Activated CD4-positive, alpha-beta memory T cell treated with anti-CD3 and anti-CD28 coated beads, Interleukin-2, amount 10 ng/mL, durations not matched to agents 7 days and 5 days (primary cell): ENCODE results near the gene MRAP. TPM values are rescaled to one million over a fixed set of nuclear protein-coding genes. Genes with fewer than 3 reads are reported as not detected.

Source experiments
- CTCF ChIA-PET: fragments of 350-600 bp; sonication (Branson Sonifier 250); formaldehyde crosslinking; loops from one replicate; lab custom pipeline; 2021; ENCODE audit warnings: antibody characterized with exemption, inconsistent platforms; lab: Charles Lee
- POLR2A ChIA-PET: fragments of 350-600 bp; sonication (Branson Sonifier 250); formaldehyde crosslinking; loops from one replicate; lab custom pipeline; 2021; ENCODE audit warnings: antibody characterized with exemption; lab: Charles Lee
- DNase-seq: peaks from one replicate; pipeline ENCODE4 v3.0.0-alpha.2; 2020
- H3K27ac Mint-ChIP-seq: one replicate; pipeline ENCODE4 v1.8.0; 2021; ENCODE audit warnings: mild to moderate bottlenecking, mixed read lengths
- H3K27me3 Mint-ChIP-seq: one replicate; pipeline ENCODE4 v1.8.0; 2021; ENCODE audit warnings: mixed read lengths
- H3K36me3 Mint-ChIP-seq: one replicate; pipeline ENCODE4 v1.8.0; 2021; ENCODE audit warnings: low read depth, mixed read lengths
- H3K4me1 Mint-ChIP-seq: one replicate; pipeline ENCODE4 v1.8.0; 2021; ENCODE audit warnings: mixed read lengths
- H3K4me3 Mint-ChIP-seq: one replicate; pipeline ENCODE4 v1.8.0; 2021; ENCODE audit warnings: mild to moderate bottlenecking, mixed read lengths
- H3K9me3 Mint-ChIP-seq: one replicate; pipeline ENCODE4 v1.8.0; 2021; ENCODE audit warnings: mixed read lengths
- total RNA-seq, 2 experiments: library from RNA; stranded (reverse); gene quantifications; one replicate each; pipeline ENCODE4 v1.2.3, GENCODE V29; 2021

The MRAP gene
- total RNA-seq, 2 experiments from 2014 or later = not detected

- Mint-ChIP-seq H3K36me3 (peaks cover 14% of the 10 kb centered on the region), H3K27me3 (no peaks in the 10 kb centered on the region), H3K9me3 (no peaks in the 10 kb centered on the region), H3K4me1 (peaks cover 34% of the 10 kb centered on the region), H3K4me3 (no peak overlapping the region), H3K27ac (no peak overlapping the region)
- no peak for DNase-seq
- POLR2A ChIA-PET = no interaction called here
- CTCF ChIA-PET = interaction anchor here (1.9 kb wide), 1 partner anchor 324 kb away, joined by 13 read pairs; no protein-coding TSS in a partner anchor
Observed at GRCh38 chr21:32276671-32277070, 22.0 kb upstream of the MRAP start.

- peak overlapping the region; percentile 100 for H3K4me3 Mint-ChIP-seq
- POLR2A ChIA-PET = interaction anchor here (1.8 kb wide), 1 partner anchor 114 kb away, joined by 8 read pairs; the partner anchor contains the start of gene URB1
- peaks cover 36% of the 10 kb centered on the region for H3K4me1 Mint-ChIP-seq
- H3K27ac Mint-ChIP-seq = peak overlapping the region; percentile 55
- DNase-seq = no peak
- peaks cover 10% of the 10 kb centered on the region for H3K36me3 Mint-ChIP-seq
- no peaks in the 10 kb centered on the region for H3K27me3 Mint-ChIP-seq
- no peaks in the 10 kb centered on the region for H3K9me3 Mint-ChIP-seq
- CTCF ChIA-PET = no interaction called here
Observed at GRCh38 chr21:32278103-32278502, 20.6 kb upstream of the MRAP start.

DNA sequence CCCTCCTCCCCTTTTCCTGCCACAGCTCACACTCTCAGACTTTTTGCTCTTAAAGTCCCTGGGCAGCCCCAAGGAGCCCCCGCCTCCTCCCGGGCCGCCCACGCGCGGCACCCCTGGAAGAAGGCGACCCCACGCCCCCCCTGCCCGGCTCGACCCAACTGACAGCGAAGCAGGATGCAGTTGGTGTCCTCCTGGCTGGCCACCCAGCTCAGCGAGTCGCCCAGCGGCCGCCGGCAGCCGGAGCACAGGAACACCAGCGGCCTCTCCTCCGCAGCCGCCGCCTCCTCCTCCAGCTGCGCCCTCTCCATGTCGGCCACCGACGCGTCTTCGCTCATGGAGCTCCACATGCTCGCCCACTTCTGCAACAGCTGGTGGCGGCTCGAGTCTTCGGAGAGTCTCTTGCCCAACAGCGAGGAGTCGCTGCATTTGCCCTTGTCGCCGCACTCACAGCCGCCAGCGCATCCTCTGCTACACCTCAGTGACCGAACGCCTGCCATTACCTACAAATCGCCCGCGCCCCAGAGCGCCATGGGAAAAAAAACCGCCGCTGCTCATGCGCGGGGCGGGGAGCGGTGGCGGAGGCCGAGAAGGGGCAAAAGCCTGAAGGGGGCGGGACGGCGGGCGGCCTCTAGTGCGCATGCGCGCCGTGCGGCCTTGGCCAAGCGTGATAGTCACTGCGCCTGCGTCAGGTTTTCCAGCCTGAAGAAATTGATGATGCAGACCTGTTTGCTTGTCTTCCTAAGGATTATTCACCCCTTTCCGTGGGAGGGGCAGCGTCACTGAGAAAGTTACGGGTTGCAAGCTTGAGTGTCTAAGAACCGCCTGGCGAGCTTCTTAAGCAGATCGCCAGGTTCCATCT, 19.9 kb upstream of the MRAP start, which contains the start of gene MIS18A:
Gene MIS18A, minus strand, starts transcription at position 532 of the 859 bp plus-strand sequence. Its CDS starts 35 bp downstream, at position 497.
- no peaks in the 10 kb centered on the region for H3K9me3 Mint-ChIP-seq
- H3K4me1 Mint-ChIP-seq = peaks cover 36% of the 10 kb centered on the region
- H3K36me3 Mint-ChIP-seq = peaks cover 10% of the 10 kb centered on the region
- peak; percentile 97 for DNase-seq
- peak within 1 kb of the TSS; percentile 100 for H3K4me3 Mint-ChIP-seq
- no peaks in the 10 kb centered on the region for H3K27me3 Mint-ChIP-seq
- H3K27ac Mint-ChIP-seq = peak within 1 kb of the TSS; percentile 85
- ChIA-PET POLR2A (interaction anchor here (1.0 to 1.8 kb wide), 3 partner anchors 38 to 619 kb away, joined by 3 to 8 read pairs (median 3); partner anchors contain the start of gene URB1), CTCF (interaction anchor here (0.6 to 1.4 kb wide), 3 partner anchors 21 to 1361 kb away, joined by 3 to 6 read pairs (median 4); no protein-coding TSS in a partner anchor)

GRCh38 chr21:32279377-32279680, 19.3 kb upstream of the MRAP start:
- POLR2A ChIA-PET = interaction anchor here (1.0 to 1.8 kb wide), 3 partner anchors 38 to 619 kb away, joined by 3 to 8 read pairs (median 3); partner anchors contain the start of gene URB1
- H3K4me1 Mint-ChIP-seq = peaks cover 36% of the 10 kb centered on the region
- CTCF ChIA-PET = interaction anchor here (0.6 to 1.4 kb wide), 3 partner anchors 21 to 1361 kb away, joined by 3 to 6 read pairs (median 4); no protein-coding TSS in a partner anchor
- no peaks in the 10 kb centered on the region for H3K27me3 Mint-ChIP-seq
- peaks cover 10% of the 10 kb centered on the region for H3K36me3 Mint-ChIP-seq
- peak overlapping the region; percentile 100 for H3K4me3 Mint-ChIP-seq
- no peak for DNase-seq
- H3K9me3 Mint-ChIP-seq = no peaks in the 10 kb centered on the region
- peak overlapping the region; percentile 85 for H3K27ac Mint-ChIP-seq

- Mint-ChIP-seq H3K27ac (no peak overlapping the region), H3K36me3 (peaks cover 5% of the 10 kb centered on the region), H3K9me3 (no peaks in the 10 kb centered on the region), H3K4me1 (peaks cover 31% of the 10 kb centered on the region), H3K27me3 (no peaks in the 10 kb centered on the region), H3K4me3 (no peak overlapping the region)
- no peak for DNase-seq
- POLR2A ChIA-PET = no interaction called here
- CTCF ChIA-PET = no interaction called here
Observed at GRCh38 chr21:32281531-32281930, 17.1 kb upstream of the MRAP start.

DNA sequence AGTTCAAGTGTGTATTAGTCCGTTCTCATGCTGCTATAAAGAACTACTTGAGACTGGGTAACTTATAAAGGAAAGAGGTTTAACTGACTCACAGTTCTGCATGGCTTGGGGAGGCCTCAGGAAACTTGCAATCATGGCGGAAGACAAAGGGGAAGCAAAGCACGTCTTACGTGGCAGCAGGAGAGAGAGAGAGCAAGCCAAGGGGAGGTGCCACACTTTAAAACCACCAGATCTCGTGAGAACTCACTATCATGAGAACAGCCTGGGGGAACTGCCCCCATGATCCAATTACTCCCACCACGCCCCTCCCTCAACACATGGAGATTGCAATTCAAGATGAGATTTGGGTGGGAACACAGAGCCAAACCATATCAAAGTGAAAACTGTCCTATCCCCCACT, 15.7 kb upstream of the MRAP start:
- POLR2A ChIA-PET = no interaction called here
- DNase-seq = no peak
- H3K4me1 Mint-ChIP-seq = peaks cover 26% of the 10 kb centered on the region
- no peaks in the 10 kb centered on the region for H3K9me3 Mint-ChIP-seq
- H3K27ac Mint-ChIP-seq = no peak overlapping the region
- H3K4me3 Mint-ChIP-seq = no peak overlapping the region
- CTCF ChIA-PET = no interaction called here
- H3K36me3 Mint-ChIP-seq = peaks cover 5% of the 10 kb centered on the region
- no peaks in the 10 kb centered on the region for H3K27me3 Mint-ChIP-seq

DNA sequence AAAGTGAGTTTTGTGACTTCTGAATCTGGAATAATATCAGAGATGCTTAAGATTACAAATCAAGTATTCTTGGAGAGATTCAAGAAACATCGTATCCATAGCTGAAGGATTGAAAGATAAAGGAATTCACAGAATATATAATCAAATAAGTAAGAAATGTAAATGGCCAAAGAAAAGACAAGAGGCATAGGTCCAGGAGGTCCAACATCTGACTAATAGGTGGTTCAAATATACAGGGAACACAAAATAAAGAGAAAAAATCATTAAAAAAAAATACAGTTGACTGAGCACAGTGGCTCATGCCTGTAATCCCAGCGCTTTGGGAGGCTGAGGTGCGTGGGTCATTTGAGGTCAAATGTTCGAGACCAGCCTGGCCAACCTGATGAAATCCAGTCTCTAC, 13.2 kb upstream of the MRAP start:
- no peak overlapping the region for H3K4me3 Mint-ChIP-seq
- CTCF ChIA-PET = no interaction called here
- peaks cover 6% of the 10 kb centered on the region for H3K4me1 Mint-ChIP-seq
- H3K27ac Mint-ChIP-seq = no peak overlapping the region
- POLR2A ChIA-PET = no interaction called here
- H3K9me3 Mint-ChIP-seq = no peaks in the 10 kb centered on the region
- H3K27me3 Mint-ChIP-seq = no peaks in the 10 kb centered on the region
- no peak for DNase-seq
- no peaks in the 10 kb centered on the region for H3K36me3 Mint-ChIP-seq

DNA sequence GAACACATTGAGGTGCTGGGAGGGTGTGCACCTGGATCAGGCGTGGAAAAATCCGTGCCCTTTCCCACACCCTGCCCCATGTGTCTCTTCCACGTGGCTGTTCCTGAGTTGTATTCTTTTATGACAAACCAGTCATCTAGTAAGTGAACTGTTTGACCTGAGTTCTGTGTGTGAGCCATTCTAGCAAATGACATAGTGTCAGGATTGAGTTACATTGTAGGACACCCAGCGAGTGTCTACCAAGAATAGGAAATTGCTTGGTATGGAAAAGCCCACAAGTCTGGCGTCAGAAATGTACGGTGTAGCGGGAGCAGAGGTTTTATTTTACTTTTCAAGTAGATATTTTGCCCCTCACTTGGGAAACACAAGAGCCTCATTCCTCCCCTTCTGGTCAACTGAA, 1.2 kb upstream of the MRAP start:
- no peaks in the 10 kb centered on the region for H3K4me1 Mint-ChIP-seq
- no peak overlapping the region for H3K4me3 Mint-ChIP-seq
- no peaks in the 10 kb centered on the region for H3K9me3 Mint-ChIP-seq
- H3K27me3 Mint-ChIP-seq = no peaks in the 10 kb centered on the region
- ChIA-PET CTCF (no interaction called here), POLR2A (no interaction called here)
- H3K36me3 Mint-ChIP-seq = no peaks in the 10 kb centered on the region
- no peak for DNase-seq
- H3K27ac Mint-ChIP-seq = no peak overlapping the region

- ChIA-PET POLR2A (no interaction called here), CTCF (no interaction called here)
- H3K36me3 Mint-ChIP-seq = no peaks in the 10 kb centered on the region
- H3K4me3 Mint-ChIP-seq = no peak overlapping the region
- H3K9me3 Mint-ChIP-seq = no peaks in the 10 kb centered on the region
- DNase-seq = no peak
- H3K4me1 Mint-ChIP-seq = no peaks in the 10 kb centered on the region
- H3K27me3 Mint-ChIP-seq = no peaks in the 10 kb centered on the region
- no peak overlapping the region for H3K27ac Mint-ChIP-seq
Observed at GRCh38 chr21:32298148-32298559, 501 bp upstream of the MRAP start.

- H3K9me3 Mint-ChIP-seq = no peaks in the 10 kb centered on the region
- ChIA-PET CTCF (no interaction called here), POLR2A (no interaction called here)
- H3K4me3 Mint-ChIP-seq = no peak overlapping the region
- H3K4me1 Mint-ChIP-seq = no peaks in the 10 kb centered on the region
- no peaks in the 10 kb centered on the region for H3K36me3 Mint-ChIP-seq
- DNase-seq = no peak
- H3K27ac Mint-ChIP-seq = no peak overlapping the region
- no peaks in the 10 kb centered on the region for H3K27me3 Mint-ChIP-seq
Observed at GRCh38 chr21:32299695-32300094, 1.0 kb downstream of the MRAP start.

- no peaks in the 10 kb centered on the region for H3K9me3 Mint-ChIP-seq
- no peaks in the 10 kb centered on the region for H3K4me1 Mint-ChIP-seq
- ChIA-PET POLR2A (no interaction called here), CTCF (no interaction called here)
- no peak overlapping the region for H3K4me3 Mint-ChIP-seq
- DNase-seq = no peak
- H3K27me3 Mint-ChIP-seq = no peaks in the 10 kb centered on the region
- H3K36me3 Mint-ChIP-seq = no peaks in the 10 kb centered on the region
- no peak overlapping the region for H3K27ac Mint-ChIP-seq
Observed at GRCh38 chr21:32300117-32300681, 1.5 kb downstream of the MRAP start.

- Mint-ChIP-seq H3K9me3 (no peaks in the 10 kb centered on the region), H3K27me3 (no peaks in the 10 kb centered on the region), H3K4me1 (no peaks in the 10 kb centered on the region), H3K36me3 (no peaks in the 10 kb centered on the region), H3K27ac (no peak overlapping the region), H3K4me3 (no peak overlapping the region)
- CTCF ChIA-PET = no interaction called here
- POLR2A ChIA-PET = no interaction called here
- no peak for DNase-seq
Observed at GRCh38 chr21:32301596-32301995, 2.9 kb downstream of the MRAP start.

DNA sequence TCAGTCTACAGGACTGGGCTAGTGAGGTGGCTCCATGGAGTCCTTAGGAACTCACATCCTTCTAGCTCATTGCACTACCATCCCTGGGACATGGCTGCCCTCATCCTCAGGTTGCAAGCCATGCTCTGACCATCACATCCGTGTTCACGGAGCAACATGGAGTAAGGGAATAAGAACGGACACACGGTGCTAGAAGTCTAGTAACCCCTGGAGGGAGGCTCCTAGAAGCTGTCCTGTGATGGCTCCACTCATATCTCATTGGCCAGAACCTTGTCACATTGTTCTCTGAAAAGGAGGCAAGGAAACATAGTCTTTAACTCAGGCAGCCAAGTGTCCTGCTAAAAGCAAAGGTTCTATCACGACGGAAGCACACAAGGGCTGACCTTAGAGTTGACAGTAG, 3.9 kb downstream of the MRAP start:
- no peaks in the 10 kb centered on the region for H3K4me1 Mint-ChIP-seq
- POLR2A ChIA-PET = no interaction called here
- DNase-seq = no peak
- no peak overlapping the region for H3K4me3 Mint-ChIP-seq
- no peak overlapping the region for H3K27ac Mint-ChIP-seq
- H3K27me3 Mint-ChIP-seq = no peaks in the 10 kb centered on the region
- CTCF ChIA-PET = interaction anchor here (0.6 kb wide), 1 partner anchor 298 kb away, joined by 3 read pairs; no protein-coding TSS in a partner anchor
- no peaks in the 10 kb centered on the region for H3K9me3 Mint-ChIP-seq
- no peaks in the 10 kb centered on the region for H3K36me3 Mint-ChIP-seq
